Tibial nerve (tissue), 4 donors: ENCODE results near the gene NAA38. TPM values are rescaled to one million over a fixed set of nuclear protein-coding genes. Genes with fewer than 3 reads are reported as not detected.

Experiments
- DNase-seq, 2 donors: peaks; one replicate each; pipeline ENCODE4 v3.0.0-alpha.2; 2019; ENCODE audit warnings: low spot score in 2 of 2
- H3K27ac ChIP-seq, 4 donors: fragments of 200-600 bp; sonication (generic) in 3 of 4; one replicate each; pipeline ENCODE4 v1.5.1; 2017 to 2019; ENCODE audit warnings: mild to moderate bottlenecking in 1 of 4
- H3K27me3 ChIP-seq, 2 donors: fragments of 200-600 bp; sonication (generic) in 1 of 2; one replicate each; pipeline versions ENCODE4 v1.5.1 to v1.6.0; 2017 to 2019
- H3K36me3 ChIP-seq, 3 donors: fragments of 200-600 bp; sonication (generic); one replicate each; pipeline ENCODE4 v1.5.1; 2018 to 2019
- H3K4me1 ChIP-seq, 4 donors: fragments of 200-600 bp; sonication (generic) in 3 of 4; one replicate each; pipeline ENCODE4 v1.5.1; 2017 to 2019
- H3K4me3 ChIP-seq, 4 donors: fragments of 200-600 bp; sonication (generic) in 3 of 4; one replicate each; pipeline ENCODE4 v1.5.1; 2017 to 2019; ENCODE audit warnings: mild to moderate bottlenecking in 1 of 4, moderate library complexity in 1 of 4
- H3K9me3 ChIP-seq, 4 donors: fragments of 200-600 bp; sonication (generic) in 3 of 4; one replicate each; pipeline ENCODE4 v1.5.1; 2017 to 2019
- CTCF ChIP-seq, 5 experiments: fragments of 200-600 bp in 3 of 5; fragments of 450-650 bp in 2 of 5; sonication (generic) in 3 of 5; IDR thresholded peaks; one replicate each; pipeline ENCODE4 v1.5.1; 2016 to 2019; ENCODE audit warnings: antibody characterized with exemption in 5 of 5, mild to moderate bottlenecking in 3 of 5, moderate library complexity in 2 of 5
- EP300 ChIP-seq, 2 donors: sonication (generic); formaldehyde crosslinking; IDR thresholded peaks; one replicate each; pipeline ENCODE4 v1.6.1; 2017; ENCODE audit warnings: antibody characterized with exemption in 2 of 2, mild to moderate bottlenecking in 1 of 2
- POLR2A ChIP-seq, 2 donors: fragments of 450-650 bp; IDR thresholded peaks; one replicate each; pipeline ENCODE4 v1.6.1; 2017; ENCODE audit warnings: antibody characterized with exemption in 2 of 2, mild to moderate bottlenecking in 2 of 2, moderate library complexity in 2 of 2
- WGBS, 2 donors: methylation state at CpG; one replicate each; pipeline ENCODE4 v1.1.5; 2018; 5-methylcytosine and 5-hydroxymethylcytosine counted together
- total RNA-seq, 4 donors: library from RNA; depleted of rRNA; stranded (reverse); fragments of >200 nt; gene quantifications; one replicate each; pipeline ENCODE4 v1.1.0, GENCODE V29; 2016

The NAA38 gene
- total RNA-seq, 4 donors from 2014 or later: 104 to 198 (median 167) TPM

GRCh38 chr17:7885367-7886226 lies 28.2 kb upstream of the NAA38 start:
- Histone ChIP-seq H3K4me1 (peaks cover 0 to 84% (median 47%) of the 10 kb centered on the region in 4 donors), H3K36me3 (peaks cover 0 to 4% (median 0%) of the 10 kb centered on the region in 3 donors), H3K9me3 (no peaks in the 10 kb centered on the region), H3K27ac (peak overlapping the region; percentile 79 to 97 (median 94)), H3K27me3 (no peaks in the 10 kb centered on the region), H3K4me3 (peak overlapping the region; percentile 47 to 89 (median 80))
- 0% methylated on average over 12 to 31 of the region's 64 CpGs for WGBS, 2 donors
- TF ChIP-seq POLR2A (IDR thresholded peaks at IDR 0.05) (no peak), EP300 (IDR thresholded peaks at IDR 0.05) (peak in 1 of 2 donors; percentile 53), CTCF (IDR thresholded peaks at IDR 0.05) (peak in 1 of 5 experiments; percentile 7)
- peak in 1 of 2 donors; percentile 29 for DNase-seq

- H3K27ac ChIP-seq: peak overlapping the region; percentile 79 to 97 (median 94)
- H3K27me3 ChIP-seq: no peaks in the 10 kb centered on the region
- peaks cover 0 to 10% (median 0%) of the 10 kb centered on the region in 3 donors for H3K36me3 ChIP-seq
- 0 to 1% methylated on average over 42 to 43 of the region's 100 CpGs for WGBS, 2 donors
- H3K9me3 ChIP-seq: no peaks in the 10 kb centered on the region
- TF ChIP-seq EP300 (IDR thresholded peaks at IDR 0.05): no peak
- no peak for TF ChIP-seq POLR2A (IDR thresholded peaks at IDR 0.05)
- no peak for TF ChIP-seq CTCF (IDR thresholded peaks at IDR 0.05)
- H3K4me3 ChIP-seq: peak overlapping the region; percentile 47 to 89 (median 80)
- DNase-seq: no peak
- H3K4me1 ChIP-seq: peaks cover 0 to 86% (median 42%) of the 10 kb centered on the region in 4 donors
Observed at GRCh38 chr17:7884581-7885366, 27.4 kb upstream of the NAA38 start.

GRCh38 chr17:7883781-7884386 lies 26.5 kb upstream of the NAA38 start:
- 1% methylated on average over 3 of the region's 3 CpGs for WGBS, 2 donors
- DNase-seq: no peak
- no peak for TF ChIP-seq POLR2A (IDR thresholded peaks at IDR 0.05)
- no peak for TF ChIP-seq EP300 (IDR thresholded peaks at IDR 0.05)
- TF ChIP-seq CTCF (IDR thresholded peaks at IDR 0.05): no peak

GRCh38 chr17:7882629-7883028 lies 25.3 kb upstream of the NAA38 start:
- peak overlapping the region in 1 of 4 donors; percentile 2 for H3K4me3 ChIP-seq
- TF ChIP-seq POLR2A (IDR thresholded peaks at IDR 0.05) (peak in 1 of 2 donors; percentile 57), CTCF (IDR thresholded peaks at IDR 0.05) (no peak), EP300 (IDR thresholded peaks at IDR 0.05) (peak in 1 of 2 donors; percentile 69)
- no peaks in the 10 kb centered on the region for H3K27me3 ChIP-seq
- H3K9me3 ChIP-seq: no peaks in the 10 kb centered on the region
- H3K27ac ChIP-seq: peak overlapping the region; percentile 62 to 95 (median 85)
- WGBS, 2 donors: 72 to 75% methylated on average over 3 of the region's 3 CpGs
- no peak for DNase-seq
- peaks cover 0 to 17% (median 0%) of the 10 kb centered on the region in 3 donors for H3K36me3 ChIP-seq
- H3K4me1 ChIP-seq: peaks cover 0 to 69% (median 21%) of the 10 kb centered on the region in 4 donors

More at GRCh38 chr17:7883781-7884386, 26.5 kb upstream of the NAA38 start:
- Histone ChIP-seq H3K27me3 (no peaks in the 10 kb centered on the region), H3K4me3 (peak overlapping the region; percentile 47 to 88 (median 50)), H3K36me3 (peaks cover 0 to 12% (median 0%) of the 10 kb centered on the region in 3 donors), H3K27ac (peak overlapping the region; percentile 62 to 95 (median 85)), H3K4me1 (peaks cover 0 to 80% (median 33%) of the 10 kb centered on the region in 4 donors), H3K9me3 (no peaks in the 10 kb centered on the region)
